Gastroesophageal sphincter (tissue), 4 donors: ENCODE results near the gene MYLK. TPM values are rescaled to one million over a fixed set of nuclear protein-coding genes. Genes with fewer than 3 reads are reported as not detected.

ENCODE experiments used
- ATAC-seq: fragments of 150-250 bp; one replicate; pipeline ENCODE4 v1.9.1; 2016; ENCODE audit warnings: mild to moderate bottlenecking, moderate library complexity
- H3K27ac ChIP-seq, 4 donors: fragments of 200-600 bp; sonication (generic) in 3 of 4; 1 replicate in 3 of 4; 2 replicates in 1 of 4; pipeline ENCODE4 v1.5.1; 2016 to 2019
- H3K27me3 ChIP-seq: fragments of 200-600 bp; sonication (generic); one replicate; pipeline ENCODE4 v1.5.1; 2019
- H3K36me3 ChIP-seq, 2 donors: fragments of 200-600 bp; sonication (generic); one replicate each; pipeline ENCODE4 v1.5.1; 2019; ENCODE audit warnings: control low read depth in 1 of 2
- H3K4me1 ChIP-seq, 3 donors: fragments of 200-600 bp; sonication (generic); 1 replicate in 2 of 3; 2 replicates in 1 of 3; pipeline ENCODE4 v1.5.1; 2016 to 2019; ENCODE audit warnings: control low read depth in 2 of 3
- H3K4me3 ChIP-seq, 2 donors: fragments of 200-600 bp; sonication (generic); one replicate each; pipeline ENCODE4 v1.5.1; 2019; ENCODE audit warnings: mild to moderate bottlenecking in 1 of 2, moderate library complexity in 1 of 2
- H3K9me3 ChIP-seq, 3 donors: fragments of 200-600 bp; sonication (generic); one replicate each; pipeline ENCODE4 v1.5.1; 2017 to 2019; ENCODE audit warnings: control low read depth in 2 of 3
- EP300 ChIP-seq: sonication (generic); formaldehyde crosslinking; IDR thresholded peaks from one replicate; pipeline ENCODE4 v1.6.1; 2017; ENCODE audit warnings: antibody characterized with exemption, mild to moderate bottlenecking
- POLR2A ChIP-seq, 2 donors: fragments of 450-650 bp; IDR thresholded peaks; one replicate each; pipeline ENCODE4 v1.6.1; 2017; ENCODE audit warnings: antibody characterized with exemption in 2 of 2, mild to moderate bottlenecking in 2 of 2, moderate library complexity in 1 of 2
- POLR2AphosphoS5 ChIP-seq: sonication (generic); formaldehyde crosslinking; IDR thresholded peaks from one replicate; pipeline ENCODE4 v1.6.1; 2017; ENCODE audit warnings: antibody characterized with exemption
- WGBS, 2 donors: methylation state at CpG; one replicate each; pipeline ENCODE4 v1.1.5; 2018; ENCODE audit warnings: low coverage in 1 of 2; 5-methylcytosine and 5-hydroxymethylcytosine counted together
- total RNA-seq, 4 donors: library from RNA; depleted of rRNA; stranded (reverse); fragments of >200 nt; gene quantifications; one replicate each; pipeline ENCODE4 v1.1.0, GENCODE V29; 2016
- TF ChIP-seq, protein P1 (sequence below), 4 experiments: fragments of 200-600 bp in 2 of 4; fragments of 450-650 bp in 2 of 4; sonication (generic) in 1 of 4; IDR thresholded peaks; one replicate each; pipeline ENCODE4 v1.5.1; 2017 to 2019; ENCODE audit warnings: antibody characterized with exemption in 4 of 4, mild to moderate bottlenecking in 2 of 4, moderate library complexity in 2 of 4

MYLK gene
- total RNA-seq, 4 donors from 2014 or later: 1,558 to 2,522 (median 2,261) TPM

DNA sequence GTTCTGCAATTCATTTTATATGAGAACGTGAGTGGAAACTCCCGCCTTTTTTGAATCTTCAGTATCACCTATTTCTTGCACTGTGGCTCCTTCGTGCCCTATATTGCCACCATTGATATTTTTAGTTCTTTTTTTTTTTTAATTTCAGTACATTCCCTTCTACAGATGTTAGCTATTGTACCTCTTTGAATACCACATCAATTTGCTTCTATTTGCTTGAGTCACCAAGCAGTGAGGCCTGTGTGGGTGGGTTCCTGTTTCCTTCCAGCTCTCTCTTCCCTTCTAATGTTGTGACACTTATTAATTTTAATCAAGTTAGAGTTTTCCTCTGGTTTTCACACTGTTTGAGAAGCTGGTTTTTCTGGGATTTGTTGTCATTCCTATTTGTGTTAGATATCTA is 308.0 kb downstream of the MYLK start:
- no peaks in the 10 kb centered on the region for H3K4me1 ChIP-seq
- H3K27me3 ChIP-seq: no peaks in the 10 kb centered on the region
- H3K36me3 ChIP-seq: peaks cover 0 to 47% of the 10 kb centered on the region in 2 donors
- 77% methylated on average over 3 of the region's 3 CpGs; no CpG with 5 or more reads in 1 of the 2 donors for WGBS, 2 donors
- H3K9me3 ChIP-seq: no peaks in the 10 kb centered on the region
- no peak overlapping the region for H3K27ac ChIP-seq
- ATAC-seq: no peak
- no peak overlapping the region for H3K4me3 ChIP-seq
- TF ChIP-seq POLR2AphosphoS5 (no peak), POLR2A (IDR thresholded peaks at IDR 0.05) (no peak), EP300 (no peak)
- TF ChIP-seq, protein P1, sequence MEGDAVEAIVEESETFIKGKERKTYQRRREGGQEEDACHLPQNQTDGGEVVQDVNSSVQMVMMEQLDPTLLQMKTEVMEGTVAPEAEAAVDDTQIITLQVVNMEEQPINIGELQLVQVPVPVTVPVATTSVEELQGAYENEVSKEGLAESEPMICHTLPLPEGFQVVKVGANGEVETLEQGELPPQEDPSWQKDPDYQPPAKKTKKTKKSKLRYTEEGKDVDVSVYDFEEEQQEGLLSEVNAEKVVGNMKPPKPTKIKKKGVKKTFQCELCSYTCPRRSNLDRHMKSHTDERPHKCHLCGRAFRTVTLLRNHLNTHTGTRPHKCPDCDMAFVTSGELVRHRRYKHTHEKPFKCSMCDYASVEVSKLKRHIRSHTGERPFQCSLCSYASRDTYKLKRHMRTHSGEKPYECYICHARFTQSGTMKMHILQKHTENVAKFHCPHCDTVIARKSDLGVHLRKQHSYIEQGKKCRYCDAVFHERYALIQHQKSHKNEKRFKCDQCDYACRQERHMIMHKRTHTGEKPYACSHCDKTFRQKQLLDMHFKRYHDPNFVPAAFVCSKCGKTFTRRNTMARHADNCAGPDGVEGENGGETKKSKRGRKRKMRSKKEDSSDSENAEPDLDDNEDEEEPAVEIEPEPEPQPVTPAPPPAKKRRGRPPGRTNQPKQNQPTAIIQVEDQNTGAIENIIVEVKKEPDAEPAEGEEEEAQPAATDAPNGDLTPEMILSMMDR (IDR thresholded peaks at IDR 0.05): no peak

DNA sequence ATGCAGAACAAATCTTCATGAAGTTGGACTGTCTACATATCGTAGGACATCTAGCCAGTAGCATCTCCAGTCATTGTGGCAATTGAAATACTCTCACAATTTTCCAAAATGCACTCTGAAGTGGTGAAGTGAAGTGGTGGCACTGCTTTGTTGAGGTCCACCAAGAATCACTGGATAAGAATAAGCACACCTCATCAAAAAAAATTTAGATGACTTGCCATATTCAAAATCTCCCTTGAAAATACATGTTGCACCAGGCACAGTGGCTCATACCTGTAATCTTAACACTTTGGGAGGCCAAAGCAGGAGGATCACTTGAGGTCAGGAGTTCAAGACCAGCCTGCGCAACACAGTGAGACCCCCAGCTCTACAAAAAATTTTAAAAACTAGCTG is 312.2 kb downstream of the MYLK start:
- Histone ChIP-seq H3K4me3 (no peak overlapping the region), H3K27ac (no peak overlapping the region), H3K4me1 (peaks cover 0 to 5% (median 0%) of the 10 kb centered on the region in 3 donors), H3K9me3 (no peaks in the 10 kb centered on the region), H3K27me3 (no peaks in the 10 kb centered on the region), H3K36me3 (peaks cover 0 to 11% of the 10 kb centered on the region in 2 donors)
- 75 to 100% methylated on average over 2 of the region's 2 CpGs for WGBS, 2 donors
- no peak for ATAC-seq
- TF ChIP-seq, protein P1 (IDR thresholded peaks at IDR 0.05): no peak
- TF ChIP-seq POLR2AphosphoS5 (no peak), EP300 (no peak), POLR2A (IDR thresholded peaks at IDR 0.05) (no peak)

DNA sequence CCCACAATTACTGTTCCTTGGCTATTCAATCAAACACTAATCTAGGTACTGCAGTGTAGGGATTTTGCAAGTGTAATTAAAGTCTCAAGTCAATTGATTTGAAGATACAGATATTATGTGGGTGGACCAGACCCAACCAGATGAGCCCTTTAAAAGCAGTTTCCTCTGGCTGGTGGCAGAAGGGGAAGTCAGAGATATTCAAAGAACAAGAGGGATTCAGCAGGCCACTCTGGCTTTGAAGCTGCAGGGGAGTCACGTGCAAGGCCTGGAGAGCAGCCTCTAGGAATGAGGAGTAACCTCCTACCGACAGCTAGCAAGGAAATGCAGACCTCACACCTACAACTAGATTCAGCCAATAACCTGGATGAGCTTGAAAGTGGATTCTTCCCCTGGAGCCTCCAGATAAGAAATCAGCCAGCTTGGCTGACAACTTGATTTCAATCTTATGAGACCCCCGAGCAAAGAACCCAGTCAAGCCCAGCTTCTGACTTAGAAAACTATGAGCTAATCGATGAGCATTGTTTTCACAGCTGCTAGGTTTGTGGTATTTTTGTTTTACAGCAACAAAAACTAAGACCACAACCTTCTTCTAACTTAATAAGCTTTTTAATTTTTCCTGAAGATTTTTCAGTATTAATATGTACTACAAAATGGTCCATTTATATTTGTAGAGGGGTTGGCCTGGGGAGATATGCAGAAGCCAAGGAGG is 312.7 kb downstream of the MYLK start:
- Histone ChIP-seq H3K27ac (no peak overlapping the region), H3K36me3 (peaks cover 0 to 6% of the 10 kb centered on the region in 2 donors), H3K27me3 (no peaks in the 10 kb centered on the region), H3K4me1 (peaks cover 0 to 5% (median 0%) of the 10 kb centered on the region in 3 donors), H3K4me3 (no peak overlapping the region), H3K9me3 (no peaks in the 10 kb centered on the region)
- WGBS, 2 donors: 71 to 100% methylated on average over 2 to 3 of the region's 4 CpGs
- no peak for ATAC-seq
- TF ChIP-seq EP300 (no peak), POLR2A (IDR thresholded peaks at IDR 0.05) (no peak), POLR2AphosphoS5 (no peak)
- TF ChIP-seq, protein P1 (IDR thresholded peaks at IDR 0.05): no peak

DNA sequence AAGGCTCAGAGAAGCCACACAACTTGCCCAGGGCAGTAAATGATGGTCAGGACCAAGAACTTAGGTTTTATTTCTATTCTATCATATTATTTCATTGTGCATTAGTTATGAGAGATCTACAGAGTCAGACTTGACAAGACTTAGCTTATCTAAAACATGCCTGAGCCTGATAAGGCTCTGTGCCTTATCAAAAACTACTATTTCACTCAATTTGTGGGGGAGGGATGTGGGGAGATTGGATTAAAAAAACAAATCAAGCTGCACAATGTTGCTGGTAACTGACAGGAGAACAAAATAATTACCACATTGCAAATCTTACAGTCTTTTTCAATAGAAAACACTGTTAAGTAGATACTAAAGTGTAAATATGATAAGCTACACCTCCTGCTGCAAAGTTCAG is 315.3 kb downstream of the MYLK start:
- Histone ChIP-seq H3K27ac (no peak overlapping the region), H3K36me3 (peaks cover 0 to 9% of the 10 kb centered on the region in 2 donors), H3K4me1 (peaks cover 0 to 5% (median 0%) of the 10 kb centered on the region in 3 donors), H3K4me3 (no peak overlapping the region), H3K27me3 (no peaks in the 10 kb centered on the region), H3K9me3 (no peaks in the 10 kb centered on the region)
- ATAC-seq: no peak
- TF ChIP-seq EP300: no peak
- TF ChIP-seq POLR2A (IDR thresholded peaks at IDR 0.05): no peak
- no peak for TF ChIP-seq POLR2AphosphoS5
- TF ChIP-seq, protein P1 (IDR thresholded peaks at IDR 0.05): no peak

DNA sequence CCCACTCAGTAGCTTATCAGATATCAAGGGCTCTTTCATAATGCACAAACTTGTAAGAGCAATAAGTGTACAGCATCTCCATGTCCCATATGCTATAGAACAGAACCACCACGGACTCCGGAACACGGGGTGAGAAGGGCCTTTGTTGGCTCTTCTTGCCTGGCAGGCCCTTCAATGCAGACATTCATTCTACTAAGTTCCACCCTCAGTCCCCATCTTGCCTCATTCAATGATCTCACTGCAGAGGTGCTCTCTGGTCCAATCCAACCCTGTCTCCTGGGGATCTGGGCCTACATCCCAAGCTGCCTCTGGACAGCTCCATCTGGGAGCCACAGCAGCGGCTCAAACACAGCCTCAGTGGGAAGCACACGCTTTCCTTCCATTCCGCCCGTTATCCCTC is 316.1 kb downstream of the MYLK start:
- peaks cover 0 to 17% of the 10 kb centered on the region in 2 donors for H3K36me3 ChIP-seq
- H3K9me3 ChIP-seq: no peaks in the 10 kb centered on the region
- H3K27ac ChIP-seq: no peak overlapping the region
- no peaks in the 10 kb centered on the region for H3K27me3 ChIP-seq
- no peak for ATAC-seq
- 80 to 86% methylated on average over 5 to 7 of the region's 7 CpGs for whole genome bisulfite sequencing, 2 donors
- H3K4me3 ChIP-seq: no peak overlapping the region
- TF ChIP-seq, protein P1 (IDR thresholded peaks at IDR 0.05): no peak
- peaks cover 0 to 5% (median 0%) of the 10 kb centered on the region in 3 donors for H3K4me1 ChIP-seq
